ENCODE data around the gene MAP3K5.
"Not testable (repeated sequence)": the region's sequence is repeated elsewhere in the genome, so short reads cannot be mapped to it uniquely, and the experiment has no call there.

Gene MAP3K5

DNA sequence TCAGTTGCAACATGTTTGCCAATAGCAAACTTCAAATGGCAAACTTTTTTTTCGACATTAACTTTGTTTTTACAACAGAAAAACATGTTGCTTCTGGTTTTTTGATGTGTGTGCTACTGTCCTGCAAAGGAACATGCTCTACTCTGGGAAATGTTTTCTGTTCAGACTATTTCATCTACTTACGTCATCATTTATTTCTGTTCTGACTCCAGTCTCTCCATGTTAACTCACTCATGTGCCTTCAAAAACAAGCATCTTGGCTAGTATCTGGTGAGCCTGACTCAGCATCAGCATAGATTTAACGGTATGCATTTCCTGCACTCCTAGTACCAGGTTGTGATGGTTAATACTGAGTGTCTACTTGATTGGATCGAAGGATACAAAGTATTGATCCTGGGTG lies 206.0 kb downstream of the MAP3K5 start:
- DNase-seq (ENCODE audit: extremely low read depth in 1 of 2, low read depth in 1 of 2): no peak

GRCh38 chr6:136585523-136585922 lies 206.8 kb downstream of the MAP3K5 start:
- not testable (repeated sequence) for DNase-seq (ENCODE audit: extremely low read depth in 1 of 2, low read depth in 1 of 2)

DNA sequence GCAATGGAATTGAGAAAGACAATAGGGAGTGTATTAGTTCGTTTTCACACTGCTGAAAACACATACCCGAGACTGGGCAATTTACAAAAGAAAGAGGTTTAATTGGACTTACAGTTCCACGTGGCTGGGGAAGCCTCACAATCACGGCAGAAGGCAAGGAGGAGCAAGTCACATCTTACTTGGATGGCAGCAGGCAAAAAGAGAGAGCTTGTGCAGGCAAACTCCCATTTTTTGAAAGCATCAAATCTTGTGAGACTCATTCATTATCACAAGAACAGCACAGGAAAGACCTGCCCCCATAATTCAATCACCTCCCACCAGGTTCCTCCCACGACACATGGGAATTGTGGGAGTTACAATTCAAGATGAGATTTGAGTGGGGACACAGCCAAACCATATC lies 208.0 kb downstream of the MAP3K5 start:
- not testable (repeated sequence) for DNase-seq (ENCODE audit: extremely low read depth in 1 of 2, low read depth in 1 of 2)

DNA sequence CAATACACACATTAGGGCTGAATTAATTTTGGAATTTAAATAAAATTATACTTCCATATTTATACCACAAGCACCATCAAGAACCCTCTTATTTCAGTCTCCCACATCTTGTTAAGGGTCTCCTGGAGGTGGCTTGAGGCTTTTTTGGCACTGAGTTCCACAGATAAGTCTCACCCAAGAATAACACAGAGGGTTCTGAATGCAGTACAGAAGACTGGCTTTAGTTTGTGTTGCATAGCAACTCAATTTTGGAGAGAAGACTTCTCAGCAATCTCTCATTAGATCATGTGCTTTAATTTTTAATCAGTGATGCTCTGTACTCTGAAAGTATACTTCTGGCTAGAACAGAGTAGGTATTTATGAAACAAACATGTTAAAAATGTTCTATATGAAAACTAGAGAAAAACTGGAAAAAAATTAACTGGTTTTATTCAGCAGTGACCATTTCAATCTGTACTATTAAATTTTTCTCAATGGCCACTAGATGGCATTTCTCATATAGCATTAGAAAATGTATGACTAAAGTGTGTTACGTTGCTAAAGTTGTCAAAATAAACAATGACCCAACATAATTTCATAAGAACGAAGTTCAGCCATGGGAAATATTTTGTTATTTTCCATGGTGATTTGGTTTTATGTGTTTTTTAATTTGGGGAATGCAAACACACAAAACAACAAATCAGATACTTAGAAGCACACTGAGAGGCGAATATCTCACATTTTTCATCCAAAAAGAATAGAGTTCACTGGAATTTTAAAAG lies 209.4 kb downstream of the MAP3K5 start:
- no peak for DNase-seq (ENCODE audit: extremely low read depth in 1 of 2, low read depth in 1 of 2)

DNA sequence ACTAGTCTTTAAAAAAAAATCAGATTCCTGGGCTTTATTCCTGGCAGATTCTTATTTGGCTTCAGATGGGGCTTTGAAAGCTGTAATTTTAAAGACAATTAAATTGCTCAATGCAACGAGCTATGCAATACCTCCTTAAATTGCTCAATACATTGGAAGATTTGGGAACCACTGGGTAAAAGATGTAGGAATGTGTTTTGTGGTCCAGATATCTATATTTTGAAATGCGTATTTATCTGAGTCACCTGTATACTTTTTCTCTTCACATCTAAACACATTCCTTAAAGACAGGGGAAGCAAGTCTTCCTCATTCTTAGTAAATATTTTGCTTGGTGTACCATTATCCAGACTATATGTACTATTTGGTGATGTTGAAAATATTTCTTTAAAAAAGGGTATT lies 212.5 kb downstream of the MAP3K5 start:
- DNase-seq (ENCODE audit: extremely low read depth in 1 of 2, low read depth in 1 of 2): no peak

DNA sequence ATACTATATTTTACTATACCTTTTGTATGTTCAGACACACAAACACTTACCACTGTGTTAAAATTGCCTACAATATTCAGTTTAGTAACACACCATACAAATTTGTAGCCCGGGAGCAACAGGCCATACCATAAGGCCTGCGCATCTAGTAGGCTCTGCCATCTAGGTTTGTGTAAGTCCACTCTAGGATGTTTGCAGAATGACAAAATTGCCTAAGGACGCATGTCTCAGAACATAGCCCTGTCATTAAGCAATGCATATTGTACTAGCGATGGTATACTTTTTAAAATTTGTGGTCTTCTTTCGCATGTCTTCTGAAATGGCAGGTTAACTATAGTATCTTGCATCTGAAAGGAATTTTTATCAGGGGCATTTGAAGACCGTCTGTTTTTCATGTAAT lies 215.5 kb downstream of the MAP3K5 start:
- no peak for DNase-seq (ENCODE audit: extremely low read depth in 1 of 2, low read depth in 1 of 2)

DNA sequence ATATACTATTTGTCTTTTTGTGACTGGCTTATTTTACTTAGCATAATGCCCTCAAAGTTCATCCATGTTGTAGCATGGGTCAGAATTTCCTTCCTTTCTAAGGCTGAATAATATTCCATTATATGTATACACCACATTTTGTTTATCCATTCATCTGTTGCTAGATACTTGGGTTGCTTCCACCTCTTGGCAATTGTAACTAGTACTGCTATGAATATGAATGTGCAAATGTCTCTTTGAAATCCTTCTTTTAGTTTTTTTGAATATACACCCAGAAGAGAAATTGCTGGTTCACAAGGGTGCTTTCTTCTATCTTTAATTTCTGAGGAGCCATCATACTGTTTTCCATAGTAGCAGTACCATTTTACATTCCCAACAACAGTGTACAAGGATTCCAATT lies 220.8 kb downstream of the MAP3K5 start:
- no peak for DNase-seq (ENCODE audit: extremely low read depth in 1 of 2, low read depth in 1 of 2)

GRCh38 chr6:136571065-136571464 lies 221.2 kb downstream of the MAP3K5 start:
- DNase-seq (ENCODE audit: extremely low read depth in 1 of 2, low read depth in 1 of 2): no peak

DNA sequence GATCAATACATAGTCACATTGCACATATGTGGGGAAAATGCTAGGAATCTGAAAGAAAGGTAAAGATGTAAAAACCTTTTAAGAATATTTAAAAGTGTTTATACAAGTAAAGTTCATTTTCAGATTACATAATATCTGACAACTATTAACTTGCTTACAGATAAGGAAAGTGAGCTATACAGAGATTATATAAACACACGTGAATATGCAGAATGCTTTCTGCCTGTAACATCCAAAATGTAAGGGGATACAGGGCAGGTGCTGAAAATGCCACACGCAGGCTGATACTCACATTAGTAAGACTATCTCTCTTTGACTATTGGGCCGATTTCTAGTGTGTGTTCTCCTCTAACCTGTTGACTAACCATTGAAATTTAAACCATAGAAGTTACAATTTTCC lies 224.1 kb downstream of the MAP3K5 start:
- DNase-seq (ENCODE audit: extremely low read depth in 1 of 2, low read depth in 1 of 2): no peak

DNA sequence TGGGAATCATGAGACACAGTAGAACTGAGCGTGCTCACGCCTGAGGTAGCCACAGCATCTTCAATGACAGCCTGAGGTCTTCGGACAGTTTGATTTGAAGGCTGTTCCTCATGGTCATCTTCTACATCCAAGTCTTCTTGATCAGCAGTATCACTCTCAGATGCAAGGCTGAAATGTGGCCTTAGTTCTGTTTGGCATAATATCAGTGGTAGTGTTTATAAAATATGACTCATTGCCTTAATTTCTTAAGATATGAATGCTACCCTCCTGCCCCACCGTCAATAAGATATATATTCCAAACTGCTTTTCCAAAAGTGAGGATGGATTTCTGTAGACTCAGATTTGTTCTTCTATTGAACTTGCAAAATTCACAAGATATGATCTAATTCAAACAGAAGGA lies 224.6 kb downstream of the MAP3K5 start:
- no peak for DNase-seq (ENCODE audit: extremely low read depth in 1 of 2, low read depth in 1 of 2)

- no peak for DNase-seq (ENCODE audit: extremely low read depth in 1 of 2, low read depth in 1 of 2)
These were observed 225.4 kb downstream of the MAP3K5 start for GRCh38 chr6:136566851-136567250.

DNA sequence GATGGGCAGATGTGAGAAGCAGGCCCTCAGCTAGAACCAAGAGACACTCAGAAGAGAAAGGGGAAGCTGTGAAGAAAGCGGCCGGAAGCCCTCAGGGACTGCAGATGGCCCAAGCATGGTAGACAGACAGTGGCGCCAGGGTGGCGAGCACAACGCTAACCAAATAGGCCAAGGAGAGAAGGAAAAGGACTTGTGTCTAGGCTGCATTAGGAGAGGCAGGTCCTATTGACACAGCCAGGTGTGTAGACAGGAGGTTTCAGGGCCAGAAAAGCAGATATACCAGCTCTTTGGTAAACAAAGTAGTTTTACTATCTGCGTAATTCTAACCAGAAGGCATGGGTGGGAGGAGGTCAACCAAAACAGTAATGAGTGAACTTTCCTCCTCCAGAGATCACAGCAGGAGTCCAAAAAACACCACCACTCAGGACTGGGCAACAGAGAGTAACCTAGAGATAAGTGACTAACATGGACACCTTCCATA lies 226.2 kb downstream of the MAP3K5 start:
- no peak for DNase-seq (ENCODE audit: extremely low read depth in 1 of 2, low read depth in 1 of 2)

DNA sequence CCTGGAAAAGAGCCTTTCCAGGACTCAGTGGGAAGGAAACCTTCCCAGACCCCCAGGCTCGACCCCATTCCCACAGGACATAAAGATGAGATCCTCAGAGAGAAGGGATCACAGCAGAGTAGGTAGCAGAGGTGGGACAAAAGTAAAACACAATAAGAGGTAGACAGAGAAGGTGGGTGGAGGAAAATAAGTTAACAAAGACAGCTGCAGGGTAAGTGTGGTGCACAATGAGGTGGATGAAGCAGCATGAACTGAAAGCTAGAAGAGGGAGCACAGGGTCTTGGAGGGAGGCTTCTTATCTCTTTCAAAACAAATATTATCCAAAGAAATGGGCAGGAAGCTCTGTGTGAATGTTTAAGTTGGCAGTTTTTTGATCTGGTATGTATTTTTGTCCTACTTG lies 228.1 kb downstream of the MAP3K5 start:
- DNase-seq (ENCODE audit: extremely low read depth in 1 of 2, low read depth in 1 of 2): no peak

GRCh38 chr6:136563386-136564152 lies 228.7 kb downstream of the MAP3K5 start:
- no peak for DNase-seq (ENCODE audit: extremely low read depth in 1 of 2, low read depth in 1 of 2)

- no peak for DNase-seq (ENCODE audit: extremely low read depth in 1 of 2, low read depth in 1 of 2)
These were observed 230.1 kb downstream of the MAP3K5 start for GRCh38 chr6:136562211-136562610.

- no peak for DNase-seq (ENCODE audit: extremely low read depth in 1 of 2, low read depth in 1 of 2)
These were observed 239.0 kb downstream of the MAP3K5 start for GRCh38 chr6:136553166-136553787.

GRCh38 chr6:136552054-136552453 lies 240.2 kb downstream of the MAP3K5 start:
- DNase-seq (ENCODE audit: extremely low read depth in 1 of 2, low read depth in 1 of 2): no peak

DNA sequence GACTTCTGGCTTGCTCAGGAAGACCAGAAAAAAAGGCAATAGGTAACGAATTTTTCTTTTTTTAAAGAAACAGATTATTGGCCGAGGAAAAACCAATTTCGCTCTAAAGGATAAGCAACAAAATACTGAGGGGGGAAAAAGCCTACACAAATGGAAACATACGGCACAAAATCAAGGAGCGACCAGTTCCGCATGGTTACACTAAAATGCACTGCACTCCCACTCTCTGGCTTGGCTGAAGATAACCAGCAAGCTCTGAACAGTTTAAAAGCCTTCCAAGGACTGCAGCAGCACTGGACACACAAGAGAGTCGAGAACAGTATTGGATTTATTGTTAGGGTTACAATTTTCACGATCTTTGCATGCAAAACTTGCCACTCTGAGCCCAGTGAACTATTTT lies 241.2 kb downstream of the MAP3K5 start:
- DNase-seq (ENCODE audit: extremely low read depth in 1 of 2, low read depth in 1 of 2): no peak

GRCh38 chr6:136550330-136551071 lies 241.8 kb downstream of the MAP3K5 start, which contains the start of gene MAP7:
Gene MAP7 (minus strand): TSS chr6:136550422. CDS start chr6:136550408, 14 bp downstream.
- DNase-seq (ENCODE audit: extremely low read depth in 1 of 2, low read depth in 1 of 2): peak; percentile 16 to 42

DNA sequence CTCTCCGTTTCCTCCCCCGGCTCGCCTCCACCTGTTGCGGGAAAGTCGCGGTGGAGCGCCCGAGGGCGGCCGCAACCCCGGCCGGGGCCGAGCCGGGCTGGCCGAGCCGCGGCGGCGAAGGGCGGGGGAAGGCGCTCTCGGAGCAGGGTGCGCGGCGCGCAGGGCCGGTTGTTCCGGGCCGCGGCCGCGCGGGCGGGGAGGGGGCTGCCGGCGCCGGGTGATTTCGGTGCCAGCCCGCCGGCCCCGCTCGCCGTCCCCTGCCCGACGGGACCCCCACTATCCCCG lies 242.3 kb downstream of the MAP3K5 start:
- no peak for DNase-seq (ENCODE audit: extremely low read depth in 1 of 2, low read depth in 1 of 2)

Data from activated CD8-positive, alpha-beta memory T cell treated with anti-CD3 and anti-CD28 coated beads for 1 hour (primary cell).